Measurements from ENCODE around the gene PCDHGC5.

The PCDHGC5 gene

GRCh38 chr5:141534492-141535213, 45.8 kb downstream of the PCDHGC5 start:
- DNase-seq, result no peak

Measured in stimulated activated CD4-positive, alpha-beta T cell treated with anti-CD3 and anti-CD28 coated beads, Interleukin-2, amount 100 ng/mL, for 24 hours (primary cell).